H1 (cell line): ENCODE data around the gene LGALS1. TPM values are rescaled to one million over a fixed set of nuclear protein-coding genes. Genes with fewer than 3 reads are reported as not detected.

ENCODE experiments used
- CTCF ChIA-PET: fragments of 300-600 bp; sonication (Branson Sonifier 250); formaldehyde crosslinking; loops from one replicate; lab custom pipeline; 2021; ENCODE audit not compliant: partially characterized antibody; lab: Charles Lee
- POLR2A ChIA-PET: fragments of 300-600 bp; sonication (Branson Sonifier 250); formaldehyde crosslinking; loops from one replicate; lab custom pipeline; 2021; ENCODE audit warnings: inconsistent platforms; ENCODE audit not compliant: partially characterized antibody; lab: Charles Lee
- DNase-seq, 2 experiments: peaks; one replicate each; pipeline versions ENCODE4 v3.0.0 to v3.0.0-alpha.2; 2010 to 2022; ENCODE audit warnings: low spot score in 2 of 2, low read depth in 1 of 2, mixed read lengths in 1 of 2
- FAIRE-seq: peaks from 2 replicates; lab custom pipeline; 2011; peaks lifted over from hg19 to GRCh38; lab: Jason Lieb, UNC
- H2AFZ ChIP-seq: 2 replicates; pipeline ENCODE4 v1.8.1; 2012; ENCODE audit warnings: low read length, inconsistent platforms
- H2AK5ac ChIP-seq: 2 replicates; pipeline ENCODE4 v1.6.1; 2013; ENCODE audit warnings: low read depth, low read length
- H2BK120ac ChIP-seq: replicated peaks from 2 replicates; pipeline ENCODE3; 2013; ENCODE audit warnings: low read depth, low read length, inconsistent platforms
- H2BK12ac ChIP-seq: 2 replicates; pipeline ENCODE4 v1.6.1; 2013; ENCODE audit warnings: low read depth, low read length
- H2BK15ac ChIP-seq: 2 replicates; pipeline ENCODE4 v1.6.1; 2013; ENCODE audit warnings: low read length
- H2BK20ac ChIP-seq: 2 replicates; pipeline ENCODE4 v1.6.1; 2013; ENCODE audit warnings: low read length
- H2BK5ac ChIP-seq: 2 replicates; pipeline ENCODE4 v1.6.1; 2013; ENCODE audit warnings: low read depth, low read length
- H3K14ac ChIP-seq: 2 replicates; pipeline ENCODE4 v1.6.1; 2013; ENCODE audit warnings: inconsistent platforms; ENCODE audit not compliant: insufficient read length
- H3K18ac ChIP-seq: 2 replicates; pipeline ENCODE4 v1.6.1; 2013; ENCODE audit warnings: low read length; ENCODE audit errors: extremely low read depth
- H3K23ac ChIP-seq: 2 replicates; pipeline ENCODE4 v1.6.1; 2013; ENCODE audit warnings: inconsistent platforms; ENCODE audit not compliant: insufficient read length
- H3K23me2 ChIP-seq: 2 replicates; pipeline ENCODE4 v1.6.1; 2013; ENCODE audit warnings: low read depth, low read length
- H3K27ac ChIP-seq: 2 replicates; pipeline ENCODE4 v1.6.1; 2011; ENCODE audit warnings: low read depth, low read length, inconsistent platforms
- H3K27me3 ChIP-seq, 4 experiments: replicated peaks in 1 of 4; 1 replicate in 1 of 4; 2 replicates in 3 of 4; pipeline versions ENCODE4 v1.6.1 to v1.8.1; 2011 to 2013; ENCODE audit warnings: low read length in 3 of 4, mild to moderate bottlenecking in 3 of 4, inconsistent platforms in 2 of 4, mixed read lengths in 2 of 4, moderate library complexity in 1 of 4; ENCODE audit not compliant: control insufficient read depth in 3 of 4, insufficient read depth in 3 of 4; ENCODE audit errors: extremely low read depth in 1 of 4
- H3K36me3 ChIP-seq, 4 experiments: 2 replicates each; pipeline versions ENCODE4 v1.6.1 to v1.8.1; 2011 to 2013; ENCODE audit warnings: mild to moderate bottlenecking in 4 of 4, low read length in 3 of 4, moderate library complexity in 2 of 4, control low read depth in 1 of 4, inconsistent platforms in 1 of 4; ENCODE audit not compliant: insufficient read depth in 4 of 4, control insufficient read depth in 2 of 4
- H3K4ac ChIP-seq: replicated peaks from 2 replicates; pipeline ENCODE3; 2013; ENCODE audit warnings: low read length, low read depth, mixed read lengths, inconsistent platforms; ENCODE audit not compliant: insufficient read length
- H3K4me1 ChIP-seq, 4 experiments: replicated peaks in 1 of 4; 1 replicate in 1 of 4; 2 replicates in 3 of 4; pipeline versions ENCODE4 v1.6.1 to v1.8.1; 2011 to 2013; ENCODE audit warnings: low read length in 3 of 4, inconsistent platforms in 2 of 4, mixed read lengths in 1 of 4; ENCODE audit not compliant: insufficient read depth in 4 of 4, control insufficient read depth in 3 of 4
- H3K4me2 ChIP-seq, 2 experiments: 2 replicates each; pipeline versions ENCODE4 v1.6.1 to v1.8.1; 2011 to 2013; ENCODE audit warnings: low read depth in 2 of 2, low read length in 2 of 2, control low read depth in 1 of 2, inconsistent platforms in 1 of 2, mild to moderate bottlenecking in 1 of 2; ENCODE audit not compliant: insufficient read depth in 1 of 2
- H3K4me3 ChIP-seq, 4 experiments: fragments of 200-600, 300-600 bp in 1 of 4; sonication (generic), shearing (Covaris generic), sonication (Bioruptor Twin) in 1 of 4; 2 replicates each; pipeline versions ENCODE4 v1.5.1 to v1.8.1; 2011 to 2016; ENCODE audit warnings: low read length in 4 of 4, low read depth in 3 of 4, control low read depth in 2 of 4, inconsistent platforms in 2 of 4, mild to moderate bottlenecking in 2 of 4, mixed read lengths in 1 of 4, moderate library complexity in 1 of 4; ENCODE audit not compliant: insufficient read depth in 2 of 4; ENCODE audit errors: extremely low read depth in 1 of 4
- H3K56ac ChIP-seq: replicated peaks from 2 replicates; pipeline ENCODE3; 2013; ENCODE audit warnings: low read depth, mild to moderate bottlenecking, mixed read lengths, low read length, inconsistent platforms; ENCODE audit not compliant: insufficient read length
- H3K79me1 ChIP-seq: 2 replicates; pipeline ENCODE4 v1.6.1; 2013; ENCODE audit warnings: low read depth, low read length, control low read depth
- H3K79me2 ChIP-seq, 2 experiments: 2 replicates each; pipeline versions ENCODE4 v1.6.1 to v1.8.1; 2012 to 2013; ENCODE audit warnings: low read length in 2 of 2, mild to moderate bottlenecking in 2 of 2, inconsistent platforms in 1 of 2; ENCODE audit not compliant: insufficient read depth in 2 of 2, control insufficient read depth in 1 of 2
- H3K9ac ChIP-seq, 4 experiments: replicated peaks in 1 of 4; 1 replicate in 1 of 4; 2 replicates in 3 of 4; pipeline versions ENCODE4 v1.6.1 to v1.8.1; 2011 to 2013; ENCODE audit warnings: low read depth in 3 of 4, low read length in 3 of 4, control low read depth in 2 of 4, mild to moderate bottlenecking in 2 of 4, moderate library complexity in 2 of 4, inconsistent platforms in 1 of 4; ENCODE audit errors: extremely low read depth in 1 of 4
- H3K9me3 ChIP-seq, 2 experiments: 2 replicates each; pipeline versions ENCODE4 v1.6.1 to v1.8.1; 2012 to 2013; ENCODE audit warnings: mild to moderate bottlenecking in 2 of 2, moderate library complexity in 2 of 2, control low read depth in 1 of 2, inconsistent platforms in 1 of 2, low read depth in 1 of 2, low read length in 1 of 2, mixed read lengths in 1 of 2; ENCODE audit not compliant: insufficient read depth in 2 of 2
- H4K20me1 ChIP-seq, 2 experiments: replicated peaks in 1 of 2; 2 replicates each; pipeline versions ENCODE3 to v1.8.1; 2011 to 2013; ENCODE audit warnings: inconsistent platforms in 2 of 2, low read length in 2 of 2, mild to moderate bottlenecking in 1 of 2; ENCODE audit not compliant: insufficient read depth in 2 of 2, control insufficient read depth in 1 of 2
- H4K5ac ChIP-seq: 2 replicates; pipeline ENCODE4 v1.6.1; 2013; ENCODE audit warnings: low read length, low read depth, mixed read lengths, inconsistent platforms; ENCODE audit not compliant: insufficient read length
- H4K8ac ChIP-seq: 2 replicates; pipeline ENCODE4 v1.8.0; 2013; ENCODE audit warnings: mild to moderate bottlenecking, moderate library complexity, low read length, inconsistent platforms; ENCODE audit not compliant: insufficient read depth; ENCODE audit errors: extremely low read depth
- H4K91ac ChIP-seq: replicated peaks from 2 replicates; pipeline ENCODE3; 2013; ENCODE audit warnings: low read length, mixed read lengths, inconsistent platforms; ENCODE audit not compliant: insufficient read length
- FOSL1 ChIP-seq: IDR thresholded peaks from 2 replicates; pipeline ENCODE4 v1.6.1; 2011; ENCODE audit warnings: mild to moderate bottlenecking, low read depth, low read length, moderate library complexity; ENCODE audit not compliant: insufficient read depth
- GTF2F1 ChIP-seq: IDR thresholded peaks from 2 replicates; pipeline ENCODE4 v1.6.1; 2012; ENCODE audit warnings: low read depth, low read length, improper control_type of control experiment, borderline replicate concordance
- JUN ChIP-seq: IDR thresholded peaks from 2 replicates; pipeline ENCODE4 v1.6.1; 2011; ENCODE audit warnings: low read depth, mild to moderate bottlenecking, improper control_type of control experiment, low read length
- KDM4A ChIP-seq: IDR thresholded peaks from one replicate; pipeline ENCODE4 v1.7.1; 2012; ENCODE audit warnings: low read depth, mild to moderate bottlenecking, moderate library complexity, low read length, inconsistent platforms; ENCODE audit not compliant: severe bottlenecking
- KDM5A ChIP-seq: fragments of 200-600 bp; IDR thresholded peaks from 2 replicates; pipeline ENCODE4 v1.7.1; 2012; ENCODE audit warnings: mild to moderate bottlenecking, low read length, inconsistent platforms, mixed read lengths
- MAFK ChIP-seq: IDR thresholded peaks from 2 replicates; pipeline ENCODE4 v1.6.1; 2012; ENCODE audit warnings: low read depth, mild to moderate bottlenecking, improper control_type of control experiment, low read length
- NANOG ChIP-seq: IDR thresholded peaks from 2 replicates; pipeline ENCODE4 v1.6.1; 2011; ENCODE audit warnings: low read length, low read depth, mild to moderate bottlenecking, inconsistent platforms; ENCODE audit not compliant: insufficient read depth, poor library complexity, severe bottlenecking
- PHF8 ChIP-seq: fragments of 200-600 bp; sonication (generic); conservative IDR thresholded peaks from 2 replicates; pipeline ENCODE4 v1.7.1; 2012; ENCODE audit warnings: low read depth, mild to moderate bottlenecking, inconsistent platforms, low read length, moderate library complexity
- RNF2 ChIP-seq: fragments of 200-900, 300-1000 bp; sonication (generic); IDR thresholded peaks from 2 replicates; pipeline ENCODE4 v1.7.1; 2016; ENCODE audit warnings: borderline replicate concordance, low read depth, mild to moderate bottlenecking, antibody characterized with exemption, low read length; ENCODE audit not compliant: poor library complexity, severe bottlenecking; ENCODE audit errors: missing control alignments
- SP1 ChIP-seq: IDR thresholded peaks from 2 replicates; pipeline ENCODE4 v1.6.1; 2011; ENCODE audit warnings: low read depth, low read length
- SP2 ChIP-seq: IDR thresholded peaks from 2 replicates; pipeline ENCODE4 v1.6.1; 2012; ENCODE audit warnings: mild to moderate bottlenecking, low read length, inconsistent platforms
- YY1 ChIP-seq: IDR thresholded peaks from 2 replicates; pipeline ENCODE4 v1.6.1; 2011; ENCODE audit warnings: low read depth, mild to moderate bottlenecking, low read length
- ZNF274 ChIP-seq: IDR thresholded peaks from 2 replicates; pipeline ENCODE4 v1.7.0; 2012; ENCODE audit warnings: low read length, borderline replicate concordance; ENCODE audit errors: extremely low read depth
- WGBS, 2 experiments: shearing (Covaris generic) in 1 of 2; methylation state at CpG; one replicate each; pipeline versions ENCODE4 v1.1.6 to v1.1.7; 2013 to 2015; ENCODE audit warnings: low lambda C conversion rate in 2 of 2, mixed read lengths in 2 of 2, inconsistent platforms in 1 of 2, low coverage in 1 of 2, missing lambda C conversion rate in 1 of 2; ENCODE audit not compliant: insufficient replicate concordance in 2 of 2, insufficient coverage in 1 of 2, insufficient read length in 1 of 2; ENCODE audit errors: extremely low coverage in 1 of 2, missing lambda C conversion rate in 1 of 2; 5-methylcytosine and 5-hydroxymethylcytosine counted together
- polyA plus RNA-seq, 7 experiments: library from polyadenylated mRNA; depleted of rRNA in 3 of 7; stranded (reverse) in 5 of 7; unstranded in 2 of 7; fragments of >200 nt in 5 of 7; fragments of 200-250 nt in 2 of 7; gene quantifications; 1 replicate in 5 of 7; 2 replicates in 1 of 7; 4 replicates in 1 of 7; pipeline versions ENCODE4 v1.2.1 to v1.2.3, GENCODE V29; 2011 to 2013; ENCODE audit warnings: missing spikeins in 2 of 7, mixed read lengths in 2 of 7
- total RNA-seq: library from RNA; stranded (reverse); fragmentation: NEBNext Ultra II Directional; extraction: Animal tissue kit (Norgen Biotek cat#: 25700); gene quantifications from 2 replicates; pipeline ENCODE4 v1.2.1, GENCODE V29; 2021

Gene LGALS1
- total and polyA plus RNA-seq, 2 of the 8 experiments (the other 6 are each of a cell fraction or from before 2014, with no cell fraction given), result 12.0 to 92.4 TPM

DNA sequence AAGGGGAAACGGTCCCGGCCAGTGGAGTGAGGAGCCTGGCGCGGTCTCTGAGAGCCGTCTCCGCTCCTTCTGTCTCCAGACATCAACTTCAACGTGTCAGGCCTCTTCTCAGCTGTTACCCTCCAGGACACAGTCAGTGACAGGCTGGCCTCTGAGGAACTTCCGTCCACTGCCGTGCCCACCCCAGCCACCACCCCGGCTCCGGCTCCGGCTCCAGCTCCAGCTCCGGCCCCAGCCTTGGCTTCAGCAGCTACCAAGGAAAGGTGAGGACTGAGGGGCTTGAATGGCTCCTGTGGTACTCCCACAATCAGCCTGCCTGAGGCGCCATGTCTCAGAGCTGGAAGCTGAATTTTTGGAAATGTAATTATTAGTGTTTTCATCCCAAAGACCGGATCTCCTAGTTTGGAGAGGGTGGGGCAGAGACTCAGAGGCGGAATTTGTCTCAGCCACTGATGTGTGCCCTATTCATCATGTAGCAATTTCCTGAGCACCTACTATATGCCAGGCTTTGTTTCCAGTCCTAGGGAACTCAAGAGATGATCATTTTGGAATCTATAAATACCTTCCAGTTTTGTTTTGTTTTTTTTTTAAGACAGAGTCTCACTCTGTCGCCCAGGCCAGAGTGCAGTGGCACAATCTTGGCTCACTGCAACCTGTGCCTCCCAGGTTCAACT lies 24.8 kb upstream of the LGALS1 start:
- Histone ChIP-seq H2BK120ac (no peak overlapping the region), H2BK12ac (no peak overlapping the region), H3K9me3 (no peaks in the 10 kb centered on the region), H2AK5ac (no peak overlapping the region), H3K36me3 (peaks cover 4 to 27% (median 21%) of the 10 kb centered on the region in 4 experiments), H3K79me1 (no peaks in the 10 kb centered on the region), H3K4me2 (no peak overlapping the region), H3K18ac (no peak overlapping the region), H3K4me3 (no peak overlapping the region), H2BK20ac (no peak overlapping the region), H3K23ac (no peak overlapping the region), H2BK5ac (no peak overlapping the region), H4K91ac (no peak overlapping the region), H2AFZ (no peak overlapping the region), H3K56ac (no peak overlapping the region), H4K5ac (no peak overlapping the region), H3K23me2 (no peaks in the 10 kb centered on the region), H3K9ac (no peak overlapping the region), H3K14ac (no peak overlapping the region), H3K4ac (no peak overlapping the region), H4K20me1 (peaks cover 0 to 4% of the 10 kb centered on the region in 2 experiments), H3K27me3 (no peaks in the 10 kb centered on the region), H3K4me1 (no peaks in the 10 kb centered on the region), H4K8ac (no peak overlapping the region), H3K27ac (no peak overlapping the region), H2BK15ac (no peak overlapping the region), H3K79me2 (no peaks in the 10 kb centered on the region)
- DNase-seq (no peak), FAIRE-seq (no peak)
- WGBS, 2 experiments, result 93% methylated on average over 17 of the region's 17 CpGs; no CpG with 5 or more reads in 1 of the 2 experiments
- POLR2A ChIA-PET, result interaction anchor here (0.6 to 1.3 kb wide), 3 partner anchors 8 to 154 kb away, joined by 3 read pairs; partner anchors contain the start of gene SH3BP1
- CTCF ChIA-PET, result interaction anchor here (1.1 to 1.5 kb wide), 6 partner anchors 9 to 30 kb away, joined by 3 to 6 read pairs (median 4); no protein-coding TSS in a partner anchor
- no peak for TF ChIP-seq SP2
- no peak for TF ChIP-seq SP1
- TF ChIP-seq FOSL1, result no peak
- no peak for TF ChIP-seq KDM4A
- TF ChIP-seq RNF2, result no peak
- TF ChIP-seq ZNF274, result no peak
- TF ChIP-seq GTF2F1, result no peak
- TF ChIP-seq MAFK, result no peak
- no peak for TF ChIP-seq JUN
- TF ChIP-seq KDM5A, result no peak
- no peak for TF ChIP-seq YY1
- TF ChIP-seq NANOG, result no peak
- TF ChIP-seq PHF8, result no peak
